HG03103 (cell line): Measurements from ENCODE around the gene VANGL2.

Experiments
- ATAC-seq: cut with Tn5 transposase; IDR thresholded peaks from one replicate; pipeline ENCODE4 v1.9.1; 2021; ENCODE audit warnings: low read depth; ENCODE audit not compliant: unreplicated experiment

The VANGL2 gene

DNA sequence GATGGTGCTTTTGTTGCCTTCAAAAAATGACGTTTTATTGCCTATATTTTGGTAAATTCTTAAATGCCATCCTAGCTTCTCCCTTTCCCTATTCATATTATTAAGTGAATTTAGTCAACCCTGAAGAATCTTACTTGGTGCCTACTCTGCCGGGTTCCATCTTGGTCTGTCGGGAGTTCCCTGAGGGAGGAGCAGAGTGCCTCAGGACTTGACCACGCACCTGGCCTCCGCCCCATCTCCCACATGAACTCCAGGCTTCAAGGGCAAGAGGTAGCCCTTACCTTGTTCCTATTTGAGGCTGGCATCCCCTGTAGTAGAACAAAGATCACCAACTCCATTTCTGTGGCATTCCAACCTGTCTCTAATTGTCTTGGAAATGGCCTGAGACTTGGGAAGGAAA lies 21.5 kb downstream of the VANGL2 start:
- no peak for ATAC-seq

DNA sequence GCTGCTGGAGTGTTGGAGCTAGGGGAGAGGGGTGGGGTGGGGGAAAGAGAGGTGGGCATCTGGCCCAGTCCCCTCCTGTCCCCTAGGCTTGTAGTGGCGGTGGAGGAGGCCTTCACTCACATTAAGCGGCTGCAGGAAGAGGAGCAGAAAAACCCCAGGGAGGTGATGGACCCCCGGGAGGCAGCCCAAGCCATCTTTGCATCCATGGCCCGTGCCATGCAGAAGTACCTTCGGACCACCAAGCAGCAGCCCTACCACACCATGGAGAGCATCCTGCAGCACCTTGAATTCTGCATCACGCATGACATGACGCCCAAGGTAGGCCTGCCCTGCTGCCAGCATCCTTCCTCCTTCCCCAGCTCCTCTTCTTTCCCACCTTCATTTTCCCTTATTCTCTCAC lies 23.6 kb downstream of the VANGL2 start:
- no peak for ATAC-seq

DNA sequence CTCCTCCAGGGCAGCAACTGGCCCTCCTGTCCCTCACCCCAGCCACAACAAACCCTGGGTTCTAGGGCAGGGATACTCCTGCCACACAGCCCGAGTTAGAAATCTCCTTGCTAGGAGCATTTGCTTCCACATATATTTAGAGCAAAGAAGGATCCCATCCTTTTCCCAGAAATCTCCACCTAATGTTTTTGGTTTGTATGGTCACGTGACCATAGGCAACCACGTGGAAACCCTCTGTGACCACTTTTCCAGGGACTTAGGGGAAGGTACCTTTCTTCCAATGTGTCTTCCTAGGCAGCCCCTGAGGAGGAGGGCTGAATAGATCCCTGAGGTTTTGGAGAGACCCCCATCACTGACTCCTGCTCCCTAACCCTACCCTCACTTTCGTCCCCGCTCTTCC lies 25.5 kb downstream of the VANGL2 start:
- ATAC-seq: no peak

DNA sequence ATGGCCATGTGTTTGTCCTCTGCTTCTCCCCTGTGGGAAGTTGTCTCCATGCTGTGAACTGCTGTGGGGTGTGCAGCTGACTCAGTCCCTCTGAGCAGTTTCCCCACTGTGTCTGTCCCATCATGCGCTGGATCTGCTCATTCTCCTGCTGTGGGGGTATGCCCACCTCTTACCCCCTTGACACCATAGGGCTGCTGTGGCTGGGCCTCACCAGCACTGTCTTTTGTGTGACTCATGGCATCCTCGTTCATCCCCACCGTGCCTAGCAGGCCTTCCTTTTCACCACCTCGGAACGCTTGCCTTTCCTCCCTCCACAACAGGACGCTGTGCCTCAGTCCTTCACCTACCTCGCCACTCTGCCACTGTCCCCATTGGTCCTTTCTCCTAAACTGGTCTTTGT lies 27.3 kb downstream of the VANGL2 start:
- no peak for ATAC-seq

DNA sequence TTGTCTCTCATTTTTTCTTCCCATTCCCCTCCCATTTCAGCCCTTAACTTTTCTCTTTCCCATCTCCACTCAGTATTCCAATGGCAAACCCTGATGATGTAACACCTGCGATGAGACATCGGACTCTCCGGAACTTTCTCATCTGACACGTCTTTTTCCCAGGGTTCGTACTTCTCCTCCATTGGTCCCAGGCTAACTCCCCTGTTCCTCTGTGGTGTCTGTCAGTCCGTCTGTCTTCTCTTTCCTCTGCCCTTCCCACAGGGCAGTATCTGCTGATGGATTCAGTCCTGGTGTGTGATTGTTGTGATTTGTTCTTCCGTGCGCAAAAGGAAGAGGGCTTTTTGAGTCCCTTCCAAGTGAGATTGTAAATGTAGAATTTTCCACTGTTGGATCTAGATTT lies 27.7 kb downstream of the VANGL2 start:
- no peak for ATAC-seq

DNA sequence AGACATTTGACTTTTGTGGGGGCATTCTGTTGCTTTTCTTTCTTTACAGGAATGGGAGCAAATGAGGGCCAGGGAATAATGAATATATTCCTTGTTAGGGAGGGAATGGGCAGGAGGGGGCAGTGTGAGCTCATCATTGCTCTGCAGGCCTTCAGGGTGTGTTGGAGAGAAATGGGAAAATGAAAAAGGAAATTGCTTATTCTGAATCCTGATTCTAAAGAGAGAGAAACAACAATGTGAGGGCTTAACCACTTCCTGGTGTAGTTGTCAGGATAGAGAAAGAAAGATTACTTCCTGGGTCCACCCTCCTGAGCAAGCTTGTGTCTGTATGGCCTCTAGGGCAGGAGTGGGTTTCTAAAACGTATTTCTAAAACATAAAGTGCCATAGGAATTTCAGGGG lies 28.3 kb downstream of the VANGL2 start:
- no peak for ATAC-seq

DNA sequence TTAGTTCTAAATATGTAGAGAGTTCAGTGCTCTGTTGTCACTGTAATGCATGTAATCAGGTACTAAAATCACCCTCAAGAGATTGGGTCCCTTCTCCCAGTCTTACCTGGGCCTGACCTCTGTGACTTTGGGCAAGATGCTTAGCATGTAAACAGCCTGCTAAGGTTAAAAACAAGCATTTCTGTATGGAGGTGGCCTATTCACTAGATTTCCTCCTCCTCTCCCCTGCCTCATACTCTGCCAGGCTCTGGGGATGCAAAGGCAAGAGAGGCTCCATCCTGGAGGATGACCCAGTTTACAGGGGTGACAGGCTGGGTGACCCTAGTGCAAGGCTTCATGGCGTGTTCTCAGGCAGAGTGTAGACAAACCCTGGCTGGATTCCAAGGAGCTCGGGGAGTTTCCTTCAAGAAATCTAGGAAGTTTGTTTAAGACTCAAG lies 28.8 kb downstream of the VANGL2 start:
- no peak for ATAC-seq

DNA sequence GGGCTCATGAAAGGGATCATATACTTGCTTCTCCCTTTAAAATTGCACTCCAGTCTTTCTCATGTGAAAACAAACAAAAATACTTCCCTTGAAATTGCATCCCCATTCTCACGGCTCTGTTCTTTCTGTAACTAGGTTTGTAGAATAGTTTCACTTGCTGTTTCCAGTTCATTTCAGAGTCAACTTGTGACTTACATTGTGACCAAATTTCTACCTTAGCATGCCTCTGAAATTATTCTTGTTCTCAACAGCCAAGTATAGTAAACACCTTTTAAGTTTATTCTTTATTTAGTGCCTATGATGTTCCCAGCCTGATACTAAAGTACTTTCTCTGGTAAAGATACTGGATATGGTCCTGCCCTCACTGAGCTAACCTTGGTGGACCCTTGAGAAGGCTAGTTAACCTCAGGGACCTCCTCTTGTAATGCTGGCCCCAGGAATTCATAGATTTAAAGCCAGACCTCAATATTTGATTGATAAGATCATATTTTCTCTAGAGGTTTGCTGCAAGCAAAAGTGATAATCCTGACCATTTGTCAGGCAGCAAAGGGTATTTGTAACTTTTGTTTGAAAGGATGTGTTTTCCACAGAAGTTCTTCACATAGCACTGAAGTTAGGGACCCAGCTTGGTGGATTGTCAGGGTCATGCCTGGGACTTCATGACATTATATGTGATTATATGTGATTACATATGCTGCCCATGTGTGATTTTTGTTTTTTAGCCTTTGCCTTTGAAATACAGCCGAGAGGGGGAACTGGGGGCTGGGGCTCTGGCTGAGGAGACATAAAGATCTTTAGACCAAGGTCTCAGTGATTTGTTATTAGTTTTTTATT lies 29.6 kb downstream of the VANGL2 start:
- ATAC-seq: no peak

DNA sequence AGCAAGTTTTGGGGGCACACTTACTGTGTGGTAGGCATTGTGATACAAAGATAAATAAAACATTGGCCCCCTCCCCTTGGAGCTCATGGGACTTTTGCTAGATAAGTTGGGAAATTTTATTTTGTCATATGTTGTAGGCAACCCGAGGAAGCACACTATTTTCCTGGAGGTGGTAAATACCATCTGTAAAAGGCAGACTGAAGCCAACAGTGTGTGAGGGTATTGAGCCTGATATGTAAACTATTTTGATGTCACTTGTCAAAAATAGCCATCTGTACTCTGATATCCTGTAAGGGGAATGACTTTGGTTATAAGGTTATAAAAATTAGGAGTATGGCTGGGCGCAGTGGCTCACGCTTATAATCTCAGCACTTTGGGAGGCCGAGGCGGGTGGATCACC lies 30.6 kb downstream of the VANGL2 start:
- no peak for ATAC-seq

DNA sequence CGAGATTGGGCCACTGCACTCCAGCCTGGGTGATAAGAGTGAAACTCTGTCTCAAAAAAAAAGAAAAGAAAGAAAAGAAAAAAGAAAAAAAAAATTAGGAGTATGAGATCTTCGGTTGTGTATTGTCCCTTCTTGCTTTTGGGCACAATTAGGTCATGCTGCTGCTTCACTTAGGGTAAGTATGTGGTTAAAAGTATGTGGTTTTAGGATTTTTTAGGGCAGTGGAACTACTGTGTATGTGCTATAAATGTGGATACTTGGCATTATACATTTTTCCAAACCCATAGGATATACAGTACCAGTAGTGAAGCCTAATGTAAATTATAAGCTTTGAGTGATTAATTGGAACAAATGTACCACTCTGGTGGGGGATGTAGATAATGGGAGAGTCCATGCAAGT lies 31.2 kb downstream of the VANGL2 start:
- ATAC-seq: no peak

DNA sequence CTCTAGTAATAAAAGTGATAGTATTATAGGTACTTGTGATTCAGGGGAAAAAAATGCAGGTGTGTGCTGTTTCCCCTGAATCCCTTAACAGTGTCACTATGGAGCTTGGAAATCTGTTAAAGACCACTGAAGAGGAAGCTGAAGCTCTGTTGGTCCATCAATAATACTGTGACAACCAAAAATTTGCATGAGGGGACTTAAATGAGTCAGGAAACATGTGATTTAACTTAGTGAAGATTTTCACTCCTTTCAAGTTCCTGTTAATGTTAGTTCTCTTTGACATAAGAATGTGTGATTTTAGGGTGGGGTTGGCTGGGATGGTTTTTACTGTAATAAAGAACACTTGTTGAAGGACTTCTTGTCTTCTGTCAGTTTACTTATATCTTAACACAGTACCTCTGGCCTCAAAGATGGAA lies 32.0 kb downstream of the VANGL2 start:
- ATAC-seq: peak; percentile 45

DNA sequence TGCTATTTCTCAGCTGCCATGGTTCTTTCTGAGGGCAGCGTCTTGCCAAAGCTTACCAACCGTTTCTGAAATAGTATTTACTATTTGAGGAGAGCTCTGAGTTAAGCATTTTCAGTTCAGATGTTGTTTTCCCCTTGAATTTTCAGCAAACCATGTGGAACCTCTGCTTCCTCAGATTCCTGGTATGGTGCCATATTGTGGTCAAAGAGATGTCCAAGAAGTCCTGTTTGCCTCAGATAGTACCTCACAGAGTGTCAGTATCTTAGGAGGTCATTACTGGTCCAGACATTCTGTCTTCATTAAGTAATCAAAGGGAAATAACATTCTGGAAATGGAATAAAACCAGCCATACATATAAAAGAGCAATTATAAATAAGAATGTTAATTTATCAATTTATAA lies 36.6 kb downstream of the VANGL2 start:
- no peak for ATAC-seq

DNA sequence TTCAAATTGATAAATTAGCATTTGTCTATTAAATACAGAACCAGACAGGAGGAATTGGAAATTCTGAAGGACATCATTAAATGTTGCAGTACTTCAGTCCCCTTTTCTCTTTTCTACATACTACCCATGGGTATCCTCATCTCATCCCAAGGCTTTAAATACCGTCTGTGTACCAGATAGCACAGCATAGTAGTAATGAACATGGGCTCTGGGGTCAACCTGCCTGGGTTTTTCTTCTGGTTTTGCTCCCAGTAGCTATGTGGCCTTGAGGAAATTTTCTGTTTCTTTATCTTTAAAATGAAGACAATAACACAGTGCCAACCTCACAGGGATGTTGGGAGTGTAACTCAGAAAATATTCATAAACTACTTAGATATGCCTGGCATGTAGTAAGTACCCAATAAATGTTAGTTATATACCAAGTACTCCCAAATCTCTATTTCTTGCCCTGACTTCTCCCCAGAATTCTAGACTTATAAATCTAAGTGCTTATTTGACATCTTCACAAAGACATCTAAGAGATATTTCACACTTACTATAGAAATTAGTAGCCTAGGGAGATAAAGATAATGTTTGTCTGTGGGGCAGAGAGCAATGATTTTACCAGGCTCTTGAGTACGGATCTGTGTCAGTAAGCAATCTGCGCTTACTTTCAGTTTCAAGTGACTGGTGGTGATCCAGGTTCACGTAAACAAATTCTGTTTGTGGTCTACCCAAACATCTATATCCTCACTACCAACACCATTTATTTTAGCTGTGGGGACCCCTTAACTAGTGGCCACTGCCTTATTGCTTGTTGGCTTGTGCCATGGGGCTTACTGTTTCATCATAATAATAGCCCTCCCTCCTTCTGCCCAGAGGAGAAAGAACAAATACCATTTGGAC lies 37.3 kb downstream of the VANGL2 start:
- no peak for ATAC-seq

DNA sequence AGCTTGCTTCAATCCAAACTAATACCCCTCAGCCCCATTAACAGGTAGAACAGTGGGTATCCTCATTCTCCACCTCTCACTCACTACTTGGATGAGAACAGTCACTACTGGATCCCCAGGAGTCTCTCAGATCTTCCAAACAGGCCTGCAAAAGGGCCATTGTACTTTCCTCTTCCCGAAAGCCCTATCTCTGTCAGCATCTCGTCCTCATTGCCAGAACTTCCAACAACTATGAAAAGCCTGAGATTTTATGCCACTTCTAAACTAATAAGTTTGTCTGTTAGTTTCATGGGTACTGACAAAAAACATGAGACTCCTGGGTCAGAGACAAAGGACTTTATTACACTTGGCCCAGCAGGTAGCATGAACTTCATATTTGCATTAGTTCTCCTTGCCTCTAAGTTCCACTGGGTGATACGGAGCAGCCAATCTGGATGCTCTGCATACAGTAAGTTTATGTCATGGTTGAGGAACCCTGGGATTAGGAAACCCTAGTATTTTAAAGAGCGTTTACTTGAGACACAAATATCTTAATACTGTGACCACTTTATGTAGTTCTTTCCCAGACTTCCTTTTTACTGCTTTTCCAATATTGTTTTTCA lies 38.1 kb downstream of the VANGL2 start:
- ATAC-seq: no peak

DNA sequence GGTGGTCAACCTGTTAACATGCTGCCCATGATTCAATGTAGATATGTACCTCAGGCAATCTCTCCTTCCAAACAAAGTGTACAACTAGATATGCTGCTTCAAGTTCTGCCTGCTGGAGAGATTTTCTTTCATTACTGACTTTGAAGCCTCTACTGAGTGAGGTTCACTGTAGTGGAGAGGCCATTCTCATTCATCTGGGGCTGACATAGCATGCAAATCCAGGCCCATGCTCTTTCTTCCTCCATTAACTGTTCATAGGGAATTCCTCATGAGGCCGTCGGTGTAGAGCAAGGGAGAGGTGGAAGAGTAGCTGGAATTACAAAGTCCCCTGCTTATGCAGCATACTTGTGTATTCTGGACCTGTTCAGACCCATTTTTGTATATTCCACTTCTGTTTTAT lies 38.6 kb downstream of the VANGL2 start:
- no peak for ATAC-seq

DNA sequence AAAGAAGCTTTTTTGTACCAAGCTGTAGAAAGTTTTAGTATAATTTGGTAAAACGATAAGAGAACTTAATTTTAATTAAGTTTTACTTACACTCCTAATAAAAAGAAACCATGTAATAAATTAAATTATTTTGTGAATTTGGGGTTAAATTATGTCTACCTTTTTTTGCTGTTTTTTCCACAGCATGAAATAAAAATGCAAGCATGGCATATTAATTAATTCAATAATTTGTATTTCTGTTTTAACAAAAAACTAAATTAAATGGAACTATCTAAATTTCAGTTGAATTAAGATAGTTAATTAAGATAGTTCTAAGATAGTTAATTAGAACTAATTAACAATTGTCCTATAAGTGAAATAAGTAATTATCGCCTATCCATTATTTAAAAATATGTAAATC lies 39.4 kb downstream of the VANGL2 start:
- ATAC-seq: no peak

DNA sequence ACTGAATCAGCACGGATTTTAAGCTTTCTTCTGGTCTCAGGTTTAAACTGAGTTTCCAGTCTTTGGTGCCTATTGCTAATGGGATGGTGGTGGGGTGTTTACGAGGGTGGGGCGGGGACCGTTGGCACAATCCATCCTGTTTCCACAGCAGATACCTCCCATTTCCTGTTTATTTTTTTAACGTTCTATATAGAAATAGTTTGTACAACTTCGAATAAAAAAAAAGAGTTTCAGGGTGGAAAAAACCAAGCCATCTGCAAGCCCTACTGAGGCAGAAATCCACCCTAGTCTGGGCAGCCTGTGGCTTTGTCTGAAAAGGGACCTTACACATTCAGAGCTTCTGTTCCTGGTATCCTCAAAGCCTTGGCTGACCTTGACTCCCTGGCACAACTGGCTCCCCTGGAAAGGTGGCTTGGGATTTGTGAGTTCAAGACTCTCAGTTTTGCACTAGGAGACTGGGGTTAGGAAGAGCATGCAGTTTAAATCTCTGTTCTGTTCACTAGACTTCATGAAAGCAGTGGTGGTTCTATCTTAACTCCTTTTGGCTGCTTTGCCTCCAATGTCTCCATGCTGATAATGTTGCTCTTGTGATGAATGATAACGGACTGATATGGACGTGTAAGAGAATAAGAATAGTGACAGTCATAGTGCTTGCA lies 46.7 kb downstream of the VANGL2 start:
- no peak for ATAC-seq

DNA sequence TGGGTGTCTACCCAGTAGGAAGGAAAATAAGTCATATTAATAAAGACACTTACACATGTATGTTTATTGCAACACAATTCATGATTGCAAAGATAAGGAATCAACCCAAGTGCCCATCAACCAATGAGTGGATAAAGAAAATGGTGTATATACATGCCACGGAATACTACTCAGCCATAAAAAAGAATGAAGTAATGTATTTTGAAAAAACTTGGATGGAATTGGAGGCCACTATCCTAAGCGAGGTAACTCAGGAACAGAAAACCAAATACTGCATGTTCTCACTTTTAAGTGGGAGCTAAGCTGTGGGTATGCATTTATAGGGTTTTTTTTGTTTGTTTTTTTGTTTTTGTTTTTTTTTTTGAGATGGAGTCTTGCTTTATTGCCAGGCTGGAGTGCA lies 49.1 kb downstream of the VANGL2 start:
- ATAC-seq: no peak

DNA sequence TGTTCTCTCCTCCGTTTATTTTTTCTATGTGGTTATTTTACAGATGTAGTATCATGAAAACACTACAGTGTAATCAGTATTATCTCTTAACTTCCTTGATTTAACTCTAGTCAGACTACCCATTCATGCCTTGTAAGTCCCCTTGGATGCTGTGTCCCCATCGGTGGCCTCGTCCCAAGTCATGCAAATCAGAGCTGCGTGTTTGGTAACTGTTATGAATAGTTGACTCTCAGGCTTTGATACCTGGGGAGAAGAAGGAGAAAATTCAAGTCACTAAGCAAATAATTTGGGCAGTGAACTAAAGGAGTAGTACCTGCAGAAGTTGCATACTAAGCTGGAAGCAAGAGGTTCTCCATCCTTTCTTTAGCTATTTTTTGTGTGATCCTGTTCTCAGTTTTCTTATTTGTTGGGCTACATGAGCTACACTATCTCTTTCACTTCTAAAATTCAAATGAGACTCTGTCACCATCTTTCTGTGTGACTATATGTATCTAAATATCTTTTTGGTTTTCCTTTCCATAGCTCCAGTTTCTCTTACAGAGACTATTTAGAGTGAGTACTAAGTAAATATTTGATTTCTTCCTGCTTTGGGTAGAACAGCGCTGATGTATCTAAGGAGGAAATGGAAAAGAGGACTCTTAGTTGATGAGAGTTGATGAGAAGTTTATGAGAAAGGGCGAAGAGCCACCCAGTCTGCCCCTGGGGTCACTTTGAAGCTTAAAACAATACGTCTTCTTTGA lies 50.9 kb downstream of the VANGL2 start:
- ATAC-seq: no peak

DNA sequence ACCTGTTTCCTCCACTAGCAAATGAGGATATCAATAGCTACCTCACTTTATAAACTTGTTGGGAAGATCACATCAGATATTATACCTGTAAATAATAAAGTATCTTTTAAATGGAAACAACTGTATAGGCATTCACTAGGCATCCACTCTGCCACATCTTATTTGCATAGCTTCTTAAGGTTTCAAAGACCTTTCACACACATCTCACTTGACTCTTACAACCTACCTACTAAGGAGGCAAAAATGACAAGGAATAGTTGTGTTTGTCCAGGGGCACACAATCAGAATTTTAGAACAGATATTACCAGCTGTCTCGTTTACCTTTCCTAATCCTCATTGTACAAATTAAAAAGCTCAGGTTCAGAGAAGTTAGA lies 51.5 kb downstream of the VANGL2 start:
- no peak for ATAC-seq
